SH-SY5Y (cell line): ENCODE data around the gene ARGFX.

Source experiments
- GATA2 ChIP-seq: IDR thresholded peaks from 2 replicates; pipeline ENCODE4 v1.6.1; 2011; ENCODE audit warnings: mild to moderate bottlenecking, low read depth, low read length
- GATA3 ChIP-seq: IDR thresholded peaks from 2 replicates; pipeline ENCODE4 v1.6.1; 2011; ENCODE audit warnings: low read depth, mild to moderate bottlenecking, low read length, moderate library complexity

- TF ChIP-seq GATA2 (no peak), GATA3 (no peak)
These were observed 28.1 kb downstream of the ARGFX start for GRCh38 chr3:121595765-121596406.
